HCT116 (cell line): ENCODE measurements around the gene NPHS1. TPM values are rescaled to one million over a fixed set of nuclear protein-coding genes. Genes with fewer than 3 reads are reported as not detected.

Experiments used
- ATAC-seq: fragments of 200-7000 bp; cut with Tn5 transposase; 2 replicates; pipeline ENCODE4 v1.9.1; 2020; ENCODE audit warnings: mild to moderate bottlenecking, moderate library complexity
- BruUV-seq: library from RNA; stranded (reverse); fragments of 400-500 nt; replicated peaks from 2 replicates; lab custom pipeline; 2021; lab: Mats Ljungman, UMichigan
- CTCF ChIA-PET: fragments of 300-600 bp; sonication (Branson Sonifier 250); formaldehyde crosslinking; loops from one replicate; lab custom pipeline; 2021; ENCODE audit warnings: antibody characterized with exemption; lab: Charles Lee
- POLR2A ChIA-PET: fragments of 300-600, 350-600 bp; sonication (Branson Sonifier 250); formaldehyde crosslinking; loops from one replicate; lab custom pipeline; 2021; ENCODE audit warnings: antibody characterized with exemption; lab: Charles Lee
- RAD21 ChIA-PET, 2 experiments: fragments of 300-600 bp; sonication (Branson Sonifier 250); formaldehyde crosslinking; loops; one replicate each; lab custom pipeline; 2023; ENCODE audit warnings: low total read pairs in 2 of 2; ENCODE audit not compliant: uncharacterized antibody in 2 of 2, unreplicated experiment in 2 of 2, low non-redundant PET in 1 of 2; lab: Charles Lee
- DNase-seq: peaks from one replicate; pipeline ENCODE4 v3.0.0-alpha.2; 2010; ENCODE audit warnings: low read depth, low spot score
- H2AFZ ChIP-seq: fragments of 200-600 bp; shearing (Covaris generic), sonication (generic); 2 replicates; pipeline ENCODE4 v1.6.1; 2017; ENCODE audit warnings: low read depth, mixed run types, mixed read lengths, antibody characterized with exemption, low read length; ENCODE audit not compliant: poor library complexity, severe bottlenecking
- H3K27ac ChIP-seq: 2 replicates; pipeline ENCODE4 v1.5.1; 2012; ENCODE audit warnings: low read depth, low read length
- H3K27me3 ChIP-seq: fragments of 200-600 bp; sonication (generic); 2 replicates; pipeline ENCODE4 v1.6.1; 2016; ENCODE audit warnings: mixed run types, low read length, mixed read lengths; ENCODE audit not compliant: insufficient read depth
- H3K36me3 ChIP-seq, 2 experiments: fragments of 200-500 bp in 1 of 2; fragments of 200-600 bp in 1 of 2; sonication (Bioruptor generic) in 1 of 2; sonication (generic) in 1 of 2; 2 replicates each; pipeline versions ENCODE4 v1.5.1 to v1.6.1; 2014 to 2016; ENCODE audit warnings: low read length in 2 of 2, inconsistent platforms in 1 of 2, mixed read lengths in 1 of 2, mixed run types in 1 of 2; ENCODE audit not compliant: insufficient read depth in 2 of 2, control insufficient read depth in 1 of 2
- H3K4me1 ChIP-seq, 2 experiments: fragments of 200-600 bp in 1 of 2; sonication (generic) in 1 of 2; 2 replicates each; pipeline versions ENCODE4 v1.5.1 to v1.6.1; 2012 to 2017; ENCODE audit warnings: low read length in 2 of 2, inconsistent platforms in 1 of 2, mild to moderate bottlenecking in 1 of 2, mixed read lengths in 1 of 2, mixed run types in 1 of 2, moderate library complexity in 1 of 2; ENCODE audit not compliant: insufficient read depth in 2 of 2, control insufficient read depth in 1 of 2
- H3K4me2 ChIP-seq: fragments of 200-600 bp; sonication (generic); 2 replicates; pipeline ENCODE4 v1.6.1; 2017; ENCODE audit warnings: mixed run types, low read length, mixed read lengths
- H3K4me3 ChIP-seq, 2 experiments: fragments of 200-600 bp in 1 of 2; sonication (generic) in 1 of 2; replicated peaks in 1 of 2; 2 replicates each; pipeline ENCODE4 v1.5.1; 2011 to 2016; ENCODE audit warnings: low read length in 2 of 2, control low read depth in 1 of 2, low read depth in 1 of 2, mild to moderate bottlenecking in 1 of 2, mixed read lengths in 1 of 2, mixed run types in 1 of 2
- H3K79me2 ChIP-seq: fragments of 200-600 bp; sonication (generic); 2 replicates; pipeline ENCODE4 v1.6.1; 2017; ENCODE audit warnings: mild to moderate bottlenecking, mixed run types, low read length, moderate library complexity, mixed read lengths; ENCODE audit not compliant: insufficient read depth
- H3K9ac ChIP-seq: fragments of 200-600 bp; sonication (generic); 2 replicates; pipeline ENCODE4 v1.6.1; 2016; ENCODE audit warnings: low read length, mixed read lengths
- H3K9me2 ChIP-seq: fragments of 200-600 bp; sonication (generic), shearing (Covaris generic); 2 replicates; pipeline ENCODE4 v1.6.1; 2017; ENCODE audit warnings: mixed run types, mild to moderate bottlenecking, moderate library complexity; ENCODE audit not compliant: insufficient read depth
- H3K9me3 ChIP-seq, 2 experiments: fragments of 200-500 bp in 1 of 2; fragments of 200-600 bp in 1 of 2; sonication (Bioruptor generic) in 1 of 2; sonication (generic) in 1 of 2; 2 replicates each; pipeline ENCODE4 v1.6.1; 2014 to 2017; ENCODE audit warnings: low read length in 2 of 2, mixed read lengths in 2 of 2, inconsistent platforms in 1 of 2, low read depth in 1 of 2, mild to moderate bottlenecking in 1 of 2, mixed run types in 1 of 2, moderate library complexity in 1 of 2; ENCODE audit not compliant: control insufficient read depth in 1 of 2, insufficient read depth in 1 of 2
- H4K20me1 ChIP-seq: fragments of 200-600 bp; sonication (generic), shearing (Covaris generic); 2 replicates; pipeline ENCODE4 v1.6.1; 2017; ENCODE audit warnings: mixed run types, mild to moderate bottlenecking, moderate library complexity; ENCODE audit not compliant: insufficient read depth
- CTCF ChIP-seq, 3 experiments: fragments of 200-600 bp in 1 of 3; sonication (generic) in 1 of 3; IDR thresholded peaks in 2 of 3; conservative IDR thresholded peaks in 1 of 3; 2 replicates each; pipeline ENCODE4 v1.5.1; 2012 to 2017; ENCODE audit warnings: low read depth in 2 of 3, low read length in 2 of 3, antibody characterized with exemption in 1 of 3, borderline replicate concordance in 1 of 3, control low read depth in 1 of 3, mild to moderate bottlenecking in 1 of 3, mixed read lengths in 1 of 3, mixed run types in 1 of 3, moderate library complexity in 1 of 3; ENCODE audit not compliant: insufficient read depth in 1 of 3
- EZH2 ChIP-seq: fragments of 200-600 bp; sonication (generic); IDR thresholded peaks from 2 replicates; pipeline ENCODE4 v1.6.1; 2017; ENCODE audit warnings: antibody characterized with exemption, mixed run types
- FOSL1 ChIP-seq: IDR thresholded peaks from 2 replicates; pipeline ENCODE4 v1.6.1; 2012; ENCODE audit warnings: low read depth
- SIN3A ChIP-seq: IDR thresholded peaks from 2 replicates; pipeline ENCODE4 v1.6.1; 2012; ENCODE audit warnings: low read depth
- SP1 ChIP-seq: IDR thresholded peaks from 2 replicates; pipeline ENCODE4 v1.6.1; 2012; ENCODE audit warnings: low read depth
- SRF ChIP-seq: IDR thresholded peaks from 2 replicates; pipeline ENCODE4 v1.6.1; 2012; ENCODE audit warnings: low read depth
- TCF7L2 ChIP-seq: IDR thresholded peaks from 2 replicates; pipeline ENCODE4 v1.7.0; 2011; ENCODE audit warnings: borderline replicate concordance, inconsistent platforms; ENCODE audit not compliant: insufficient read depth, insufficient read length; ENCODE audit errors: extremely low read depth
- YY1 ChIP-seq: IDR thresholded peaks from 2 replicates; pipeline ENCODE4 v1.6.1; 2011; ENCODE audit warnings: low read length, low read depth, moderate library complexity, mild to moderate bottlenecking; ENCODE audit not compliant: insufficient replicate concordance; ENCODE audit errors: extremely low read depth
- ZBTB33 ChIP-seq: IDR thresholded peaks from 2 replicates; pipeline ENCODE4 v1.6.1; 2011; ENCODE audit warnings: mild to moderate bottlenecking, low read length, moderate library complexity; ENCODE audit not compliant: insufficient replicate concordance; ENCODE audit errors: extremely low read depth
- intact Hi-C: fragments of 100-400 bp; cut with micrococcal nuclease; formaldehyde crosslinking; loops from 2 replicates; pipeline ENCODE4 v1.10.0; 2022
- total RNA-seq: library from RNA; stranded (reverse); gene quantifications from one replicate; pipeline ENCODE4 v1.2.1, GENCODE V29; 2021; ENCODE audit not compliant: unreplicated experiment

The NPHS1 gene
- total RNA-seq, 1 experiment from 2014 or later, result 0.57 TPM

DNA sequence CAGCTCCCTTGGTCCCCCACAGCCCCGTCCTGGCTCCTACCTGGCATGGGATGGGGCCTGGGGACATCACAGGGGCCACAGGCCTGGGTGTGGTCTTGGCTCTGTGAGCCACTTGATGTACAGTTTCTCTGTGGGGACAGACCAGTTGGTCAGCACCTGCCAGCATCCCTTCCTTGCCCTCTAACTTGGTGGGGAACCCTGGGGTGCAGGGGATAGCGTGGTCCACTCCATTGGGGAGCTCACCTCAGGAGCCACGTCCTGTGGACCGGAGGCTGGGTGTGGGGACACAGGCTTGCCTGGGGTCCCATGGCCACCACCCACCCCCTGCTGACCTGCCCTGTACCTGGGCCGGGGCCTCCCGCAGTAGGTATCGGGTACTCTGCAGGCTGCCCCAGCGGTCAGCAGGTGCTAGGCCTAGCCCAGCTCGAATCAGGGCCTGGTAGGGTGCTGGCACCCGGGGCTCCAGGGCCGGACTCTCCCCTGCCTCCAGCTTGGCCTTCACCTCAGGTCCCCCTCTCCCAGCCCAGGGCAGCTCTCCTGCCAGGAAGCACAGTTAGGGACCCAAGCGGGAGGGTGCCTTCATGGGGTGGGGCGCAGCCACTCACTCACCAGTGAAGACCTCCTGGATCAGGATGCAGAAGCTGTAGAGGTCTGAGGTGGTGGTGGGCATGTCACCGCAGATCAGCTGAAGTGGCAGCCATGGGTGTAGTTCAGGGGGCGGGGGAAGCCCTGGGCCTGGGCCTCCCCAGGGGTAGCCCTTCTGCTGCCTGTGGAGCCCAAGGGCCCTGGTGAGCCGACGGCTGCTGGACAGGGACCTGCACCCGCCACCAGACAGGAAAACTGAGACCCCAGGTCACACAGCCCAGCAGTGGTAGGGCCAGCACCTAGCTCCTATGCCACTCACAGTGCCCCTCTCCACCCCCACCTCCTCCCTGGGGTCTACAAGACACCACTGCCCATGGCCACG, 62.0 kb downstream of the NPHS1 start:
- ChIA-PET RAD21 (interaction anchor here in 1 of 2 experiments (0.6 kb wide), 1 partner anchor 384 kb away, joined by 3 read pairs; no protein-coding TSS in a partner anchor), CTCF (no interaction called here)
- Histone ChIP-seq H3K27ac (no peak overlapping the region; the same call in 1 of the 2 replicates), H3K36me3 (0 out of 4 replicates have a peak, but pooled peaks cover 0 to under 1% of the 10 kb centered on the region in 2 experiments), H2AFZ (no peak overlapping the region)
- DNase-seq (no peak), ATAC-seq (0 out of 2 replicates have a peak, but pooled peaks have one; percentile 4)
- no peak for TF ChIP-seq SRF
- no peak for TF ChIP-seq CTCF (IDR thresholded peaks at IDR 0.05 in 2 of 3, conservative IDR thresholded peaks at IDR 0.05 in 1 of 3; ENCODE audit: borderline replicate concordance in 1 of 3, insufficient read depth in 1 of 3, low read depth in 2 of 3, low read length in 2 of 3)
- no peak for TF ChIP-seq SIN3A
- no peak for TF ChIP-seq SP1
- TF ChIP-seq TCF7L2, result no peak
- TF ChIP-seq EZH2, result no peak
- TF ChIP-seq ZBTB33, result no peak
- TF ChIP-seq FOSL1, result no peak
- no peak for TF ChIP-seq YY1
- TF ChIP-seq, all 23 proteins: peak for 0
- Histone ChIP-seq H4K20me1 (no peaks in the 10 kb centered on the region), H3K79me2 (no peaks in the 10 kb centered on the region), H3K9ac (no peak overlapping the region), H3K9me2 (no peaks in the 10 kb centered on the region), H3K4me1 (peaks cover 0 to 5% of the 10 kb centered on the region in 2 experiments; a peak in 2 of 4 replicates), H3K9me3 (no peaks in the 10 kb centered on the region), H3K4me3 (no peak overlapping the region), H3K27me3 (no peaks in the 10 kb centered on the region), H3K4me2 (no peak overlapping the region)
- intact Hi-C loops, result no loop called here
- BruUV-seq, result no TSS peak
- POLR2A ChIA-PET, result no interaction called here
